Lower leg skin (tissue), 4 donors: ENCODE results near the gene SCN8A. TPM values are rescaled to one million over a fixed set of nuclear protein-coding genes. Genes with fewer than 3 reads are reported as not detected.

Experiments used
- DNase-seq, 2 donors: peaks; one replicate each; pipeline ENCODE4 v3.0.0-alpha.2; 2019; ENCODE audit warnings: low spot score in 2 of 2
- H3K4me3 ChIP-seq: fragments of 200-600 bp; sonication (generic); 2 replicates; pipeline ENCODE4 v1.5.1; 2017; ENCODE audit warnings: mild to moderate bottlenecking, low read depth; ENCODE audit not compliant: poor library complexity, severe bottlenecking
- CTCF ChIP-seq, 3 donors: fragments of 450-650 bp; IDR thresholded peaks; one replicate each; pipeline ENCODE4 v1.5.1; 2016; ENCODE audit warnings: antibody characterized with exemption in 3 of 3, mild to moderate bottlenecking in 3 of 3, moderate library complexity in 2 of 3
- POLR2A ChIP-seq, 2 donors: fragments of 450-650 bp; IDR thresholded peaks; one replicate each; pipeline ENCODE4 v1.6.1; 2016 to 2017; ENCODE audit warnings: antibody characterized with exemption in 2 of 2, mild to moderate bottlenecking in 1 of 2, moderate library complexity in 1 of 2
- WGBS, 2 donors: methylation state at CpG; one replicate each; pipeline ENCODE4 v1.1.5; 2018; 5-methylcytosine and 5-hydroxymethylcytosine counted together
- intact Hi-C: fragments of 100-400 bp; cut with DNase I; formaldehyde crosslinking; loops from one replicate; pipeline ENCODE4 v1.15.0; 2023; ENCODE audit warnings: low total_unique reads
- total RNA-seq, 4 donors: library from RNA; depleted of rRNA; stranded (reverse); fragments of >200 nt; gene quantifications; one replicate each; pipeline ENCODE4 v1.1.0, GENCODE V29; 2016

The SCN8A gene
- total RNA-seq, 4 donors from 2014 or later = 0.42 to 0.80 (median 0.65) TPM

- H3K4me3 ChIP-seq = no peak overlapping the region
- 79 to 81% methylated on average over 4 of the region's 4 CpGs for WGBS, 2 donors
- TF ChIP-seq POLR2A (IDR thresholded peaks at IDR 0.05) (no peak), CTCF (IDR thresholded peaks at IDR 0.05) (no peak)
- intact Hi-C loops = no loop called here
- DNase-seq = no peak
Observed at GRCh38 chr12:51694146-51694545, 103.1 kb downstream of the SCN8A start.

GRCh38 chr12:51695241-51696010 is 104.4 kb downstream of the SCN8A start:
- no peak overlapping the region for H3K4me3 ChIP-seq
- no peak for TF ChIP-seq POLR2A (IDR thresholded peaks at IDR 0.05)
- intact Hi-C loops = no loop called here
- WGBS, 2 donors = 60 to 72% methylated on average over 1 of the region's 1 CpG
- no peak for DNase-seq

GRCh38 chr12:51699219-51699618 is 108.2 kb downstream of the SCN8A start:
- 94 to 96% methylated on average over 1 of the region's 1 CpG for WGBS, 2 donors
- intact Hi-C loops = no loop called here
- TF ChIP-seq POLR2A (IDR thresholded peaks at IDR 0.05) (no peak), CTCF (IDR thresholded peaks at IDR 0.05) (no peak)
- no peak overlapping the region for H3K4me3 ChIP-seq
- no peak for DNase-seq

- no peak overlapping the region for H3K4me3 ChIP-seq
- intact Hi-C loops = no loop called here
- DNase-seq = no peak
- TF ChIP-seq CTCF (IDR thresholded peaks at IDR 0.05) = no peak
- no peak for TF ChIP-seq POLR2A (IDR thresholded peaks at IDR 0.05)
Observed at GRCh38 chr12:51700887-51701286, 109.9 kb downstream of the SCN8A start.

GRCh38 chr12:51702587-51702986 is 111.6 kb downstream of the SCN8A start:
- DNase-seq = no peak
- TF ChIP-seq POLR2A (IDR thresholded peaks at IDR 0.05) (no peak), CTCF (IDR thresholded peaks at IDR 0.05) (no peak)
- intact Hi-C loops = no loop called here
- no peak overlapping the region for H3K4me3 ChIP-seq
- WGBS, 2 donors = 86 to 91% methylated on average over 1 of the region's 1 CpG

GRCh38 chr12:51705450-51705849 is 114.4 kb downstream of the SCN8A start:
- intact Hi-C loops = no loop called here
- WGBS, 2 donors = 91 to 100% methylated on average over 1 of the region's 1 CpG
- no peak for TF ChIP-seq CTCF (IDR thresholded peaks at IDR 0.05)
- no peak for TF ChIP-seq POLR2A (IDR thresholded peaks at IDR 0.05)
- no peak overlapping the region for H3K4me3 ChIP-seq
- DNase-seq = no peak
